Measurements from ENCODE around the gene RFC5. TPM values are rescaled to one million over a fixed set of nuclear protein-coding genes. Genes with fewer than 3 reads are reported as not detected.
A peak's percentile ranks its signal among the peaks of the same experiment; 100 is the strongest.

Gene RFC5
- total and polyA plus RNA-seq, 2 of the 13 experiments (the other 11 are each of a cell fraction or from before 2014, with no cell fraction given): 16.8 to 51.4 TPM

GRCh38 chr12:118016424-118017264 lies at the start of gene RFC5 (continued):
- TF ChIP-seq MLXIP (CRISPR knock-in tag; IDR thresholded peaks at IDR 0.05; ENCODE audit: borderline replicate concordance) (no peak), MAFF (IDR thresholded peaks at IDR 0.05; ENCODE audit: low read depth, low read length) (no peak; the same call in 1 of the 2 replicates), ARID2 (CRISPR knock-in tag; IDR thresholded peaks at IDR 0.05; ENCODE audit: borderline replicate concordance) (no peak), CBX2 (IDR thresholded peaks at IDR 0.05; ENCODE audit: low read depth, low read length) (no peak), CBX2 (CRISPR knock-in tag; IDR thresholded peaks at IDR 0.05; ENCODE audit: low read depth) (no peak), ZNF253 (CRISPR knock-in tag; IDR thresholded peaks at IDR 0.05; ENCODE audit: borderline replicate concordance) (no peak), ZNF432 (CRISPR knock-in tag; IDR thresholded peaks at IDR 0.05; ENCODE audit: borderline replicate concordance) (no peak), DDIT3 (CRISPR knock-in tag; IDR thresholded peaks at IDR 0.05) (no peak), ERF (CRISPR knock-in tag; IDR thresholded peaks at IDR 0.05) (peak; percentile 85; the same call in 1 of the 2 replicates), TCF12 (IDR thresholded peaks at IDR 0.05) (no peak), TCF12 (CRISPR knock-in tag; IDR thresholded peaks at IDR 0.05) (no peak), ZBTB39 (CRISPR knock-in tag; IDR thresholded peaks at IDR 0.05) (no peak), ZNF496 (CRISPR knock-in tag; IDR thresholded peaks at IDR 0.05; ENCODE audit: insufficient replicate concordance) (no peak), ZNF772 (CRISPR knock-in tag; IDR thresholded peaks at IDR 0.05) (peak; percentile 41; the same call in 1 of the 2 replicates), ESRRA (CRISPR knock-in tag; IDR thresholded peaks at IDR 0.05; ENCODE audit: low read depth) (peak; percentile 32), ZNF800 (CRISPR knock-in tag; IDR thresholded peaks at IDR 0.05) (no peak), ZNF879 (CRISPR knock-in tag; IDR thresholded peaks at IDR 0.05) (no peak), ATF3 (CRISPR knock-in tag; IDR thresholded peaks at IDR 0.05) (no peak; the same call in 1 of the 2 replicates), THRA (CRISPR knock-in tag; IDR thresholded peaks at IDR 0.05; ENCODE audit: borderline replicate concordance) (peak; percentile 69; the same call in 1 of the 2 replicates), HOXD1 (CRISPR knock-in tag; IDR thresholded peaks at IDR 0.05) (0 out of 2 replicates have a peak, but pooled peaks have one; percentile 55)
